ENCODE measurements around the gene RAB11FIP3.

GRCh38 chr16:568401-569258 is 143.2 kb downstream of the RAB11FIP3 start:
- TF ChIP-seq POLR2A (IDR thresholded peaks at IDR 0.05): no peak
- TF ChIP-seq CTCF (IDR thresholded peaks at IDR 0.05): no peak

Measured in adrenal gland (tissue), 5 donors.